ENCODE results near the gene OARD1. TPM values are rescaled to one million over a fixed set of nuclear protein-coding genes. Genes with fewer than 3 reads are reported as not detected.

The OARD1 gene
- total RNA-seq, 1 experiment from 2014 or later = 35.0 TPM

DNA sequence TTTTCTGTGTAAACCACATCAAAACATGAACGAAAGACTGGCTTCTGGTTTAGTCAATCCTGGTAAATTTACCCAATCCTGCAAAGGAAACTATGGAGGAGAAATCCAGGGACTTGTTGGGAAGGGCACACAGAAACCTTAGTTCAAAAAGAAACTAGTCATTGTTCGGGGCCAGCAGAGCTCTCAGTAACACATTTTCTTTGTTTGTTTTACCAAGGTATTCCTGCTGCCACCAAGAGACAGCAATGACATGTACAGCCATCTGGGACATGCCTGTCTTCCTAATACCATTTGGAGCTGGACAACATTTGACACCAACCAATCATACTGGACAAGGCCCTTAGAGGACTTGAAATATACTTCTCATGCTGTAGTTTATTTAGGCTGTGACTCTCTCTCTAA lies 8.3 kb downstream of the OARD1 start:
- H3K9me3 ChIP-seq (ENCODE audit: insufficient read depth, low read depth) = no peaks in the 10 kb centered on the region
- BruUV-seq (replicated peaks) = no TSS peak
- ChIA-PET POLR2A (ENCODE audit: unreplicated experiment) (no interaction called here), CTCF (no interaction called here)
- no peak overlapping the region for H3K27ac ChIP-seq
- H2AFZ ChIP-seq = no peak overlapping the region
- no peaks in the 10 kb centered on the region for H3K79me2 ChIP-seq (ENCODE audit: low read depth)
- peaks cover 8% of the 10 kb centered on the region; the same call in 1 of the 2 replicates for H3F3A ChIP-seq (ENCODE audit: insufficient read depth, low read depth)
- H3K4me1 ChIP-seq (replicated peaks; ENCODE audit: insufficient read depth) = no peaks in the 10 kb centered on the region
- H3K4me2 ChIP-seq = no peak overlapping the region
- H3K4me3 ChIP-seq = no peak overlapping the region
- H4K20me1 ChIP-seq (ENCODE audit: insufficient read depth) = 0 out of 2 replicates have a peak, but pooled peaks cover 4% of the 10 kb centered on the region
- no peaks in the 10 kb centered on the region for H3K9me2 ChIP-seq (ENCODE audit: insufficient read depth)
- intact Hi-C loops (cut with micrococcal nuclease; ENCODE audit: unreplicated experiment) = loop anchor here (10.0 kb wide), 2 partner anchors 739 to 1689 kb away; no protein-coding TSS in a partner anchor
- H3K36me3 ChIP-seq (ENCODE audit: low read depth) = no peaks in the 10 kb centered on the region
- TF ChIP-seq EZH2 (IDR thresholded peaks at IDR 0.05; ENCODE audit: low read depth) = no peak
- TF ChIP-seq, protein P1, sequence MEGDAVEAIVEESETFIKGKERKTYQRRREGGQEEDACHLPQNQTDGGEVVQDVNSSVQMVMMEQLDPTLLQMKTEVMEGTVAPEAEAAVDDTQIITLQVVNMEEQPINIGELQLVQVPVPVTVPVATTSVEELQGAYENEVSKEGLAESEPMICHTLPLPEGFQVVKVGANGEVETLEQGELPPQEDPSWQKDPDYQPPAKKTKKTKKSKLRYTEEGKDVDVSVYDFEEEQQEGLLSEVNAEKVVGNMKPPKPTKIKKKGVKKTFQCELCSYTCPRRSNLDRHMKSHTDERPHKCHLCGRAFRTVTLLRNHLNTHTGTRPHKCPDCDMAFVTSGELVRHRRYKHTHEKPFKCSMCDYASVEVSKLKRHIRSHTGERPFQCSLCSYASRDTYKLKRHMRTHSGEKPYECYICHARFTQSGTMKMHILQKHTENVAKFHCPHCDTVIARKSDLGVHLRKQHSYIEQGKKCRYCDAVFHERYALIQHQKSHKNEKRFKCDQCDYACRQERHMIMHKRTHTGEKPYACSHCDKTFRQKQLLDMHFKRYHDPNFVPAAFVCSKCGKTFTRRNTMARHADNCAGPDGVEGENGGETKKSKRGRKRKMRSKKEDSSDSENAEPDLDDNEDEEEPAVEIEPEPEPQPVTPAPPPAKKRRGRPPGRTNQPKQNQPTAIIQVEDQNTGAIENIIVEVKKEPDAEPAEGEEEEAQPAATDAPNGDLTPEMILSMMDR (conservative IDR thresholded peaks at IDR 0.05) = no peak
- no peaks in the 10 kb centered on the region for H3K27me3 ChIP-seq (ENCODE audit: insufficient read depth, low read depth)
- no peak for DNase-seq

DNA sequence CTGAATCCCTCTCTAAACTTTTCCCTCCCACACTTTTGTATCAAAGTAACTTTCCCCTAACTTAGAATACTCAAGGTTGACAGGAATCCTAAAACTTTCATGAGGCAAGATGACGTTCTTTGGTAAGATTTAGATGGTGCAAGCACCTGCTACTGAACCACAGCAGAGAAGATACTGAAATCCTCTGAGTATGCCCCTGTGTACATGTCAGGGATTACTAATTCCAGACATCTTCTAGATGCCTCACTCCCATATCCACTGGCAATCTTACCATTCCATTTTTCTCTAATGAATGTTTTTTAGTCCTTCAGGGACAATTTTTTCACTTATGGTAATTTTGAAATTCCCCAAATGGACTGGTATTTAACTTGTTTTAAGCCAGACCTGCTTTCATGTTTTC lies 10.1 kb downstream of the OARD1 start:
- no peak for TF ChIP-seq EZH2 (IDR thresholded peaks at IDR 0.05; ENCODE audit: low read depth)
- TF ChIP-seq, protein P1 (conservative IDR thresholded peaks at IDR 0.05) = no peak
- 0 out of 2 replicates have a peak, but pooled peaks cover 4% of the 10 kb centered on the region for H4K20me1 ChIP-seq (ENCODE audit: insufficient read depth)
- no peak overlapping the region for H3K27ac ChIP-seq
- intact Hi-C loops (cut with micrococcal nuclease; ENCODE audit: unreplicated experiment) = loop anchor here (10.0 kb wide), 2 partner anchors 737 to 1687 kb away; no protein-coding TSS in a partner anchor
- no peak overlapping the region for H3K4me2 ChIP-seq
- no peak for DNase-seq
- H3K27me3 ChIP-seq (ENCODE audit: insufficient read depth, low read depth) = no peaks in the 10 kb centered on the region
- H3F3A ChIP-seq (ENCODE audit: insufficient read depth, low read depth) = no peaks in the 10 kb centered on the region; the same call in 1 of the 2 replicates
- BruUV-seq (replicated peaks) = no TSS peak
- no peaks in the 10 kb centered on the region for H3K79me2 ChIP-seq (ENCODE audit: low read depth)
- no peaks in the 10 kb centered on the region for H3K9me2 ChIP-seq (ENCODE audit: insufficient read depth)
- H3K36me3 ChIP-seq (ENCODE audit: low read depth) = no peaks in the 10 kb centered on the region
- POLR2A ChIA-PET (ENCODE audit: unreplicated experiment) = no interaction called here
- no peak overlapping the region for H2AFZ ChIP-seq
- H3K9me3 ChIP-seq (ENCODE audit: insufficient read depth, low read depth) = no peaks in the 10 kb centered on the region
- CTCF ChIA-PET = no interaction called here
- H3K4me1 ChIP-seq (replicated peaks; ENCODE audit: insufficient read depth) = no peaks in the 10 kb centered on the region
- H3K4me3 ChIP-seq = no peak overlapping the region

DNA sequence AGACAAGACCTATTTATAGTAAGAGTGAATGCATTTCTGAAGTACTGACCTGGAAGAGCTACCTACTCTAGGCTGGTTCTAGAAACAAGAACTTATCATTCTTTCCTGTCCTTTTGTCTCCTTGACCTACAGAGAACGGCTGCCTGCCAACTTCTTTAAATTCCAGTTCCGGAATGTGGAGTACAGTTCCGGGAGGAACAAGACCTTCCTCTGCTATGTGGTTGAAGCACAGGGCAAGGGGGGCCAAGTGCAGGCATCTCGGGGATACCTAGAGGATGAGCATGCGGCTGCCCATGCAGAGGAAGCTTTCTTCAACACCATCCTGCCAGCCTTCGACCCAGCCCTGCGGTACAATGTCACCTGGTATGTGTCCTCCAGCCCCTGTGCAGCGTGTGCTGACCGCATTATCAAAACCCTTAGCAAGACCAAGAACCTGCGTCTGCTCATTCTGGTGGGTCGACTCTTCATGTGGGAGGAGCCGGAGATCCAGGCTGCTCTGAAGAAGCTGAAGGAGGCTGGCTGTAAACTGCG lies 10.9 kb downstream of the OARD1 start:
- Histone ChIP-seq H3K36me3 (ENCODE audit: low read depth) (no peaks in the 10 kb centered on the region), H3K9me3 (ENCODE audit: insufficient read depth, low read depth) (no peaks in the 10 kb centered on the region), H2AFZ (no peak overlapping the region), H3K4me3 (no peak overlapping the region), H3K27ac (no peak overlapping the region), H3K4me2 (no peak overlapping the region), H3K27me3 (ENCODE audit: insufficient read depth, low read depth) (no peaks in the 10 kb centered on the region), H3K79me2 (ENCODE audit: low read depth) (no peaks in the 10 kb centered on the region), H3F3A (ENCODE audit: insufficient read depth, low read depth) (no peaks in the 10 kb centered on the region), H3K9me2 (ENCODE audit: insufficient read depth) (no peaks in the 10 kb centered on the region), H3K4me1 (replicated peaks; ENCODE audit: insufficient read depth) (no peaks in the 10 kb centered on the region), H4K20me1 (ENCODE audit: insufficient read depth) (0 out of 2 replicates have a peak, but pooled peaks cover 4% of the 10 kb centered on the region)
- TF ChIP-seq, protein P1 (conservative IDR thresholded peaks at IDR 0.05) = no peak
- TF ChIP-seq EZH2 (IDR thresholded peaks at IDR 0.05; ENCODE audit: low read depth) = no peak
- BruUV-seq (replicated peaks) = no TSS peak
- intact Hi-C loops (cut with micrococcal nuclease; ENCODE audit: unreplicated experiment) = loop anchor here (10.0 kb wide), 2 partner anchors 736 to 1686 kb away; no protein-coding TSS in a partner anchor
- ChIA-PET CTCF (no interaction called here), POLR2A (ENCODE audit: unreplicated experiment) (no interaction called here)
- DNase-seq = no peak

Measured in PC-9 (cell line).